ENCODE data around the gene UBA52. TPM values are rescaled to one million over a fixed set of nuclear protein-coding genes. Genes with fewer than 3 reads are reported as not detected.

UBA52 gene
- total and polyA plus RNA-seq, 10 of the 15 experiments (the other 5 are each of a cell fraction or from before 2014, with no cell fraction given): 1,131 to 2,392 (median 1,645) TPM

DNA sequence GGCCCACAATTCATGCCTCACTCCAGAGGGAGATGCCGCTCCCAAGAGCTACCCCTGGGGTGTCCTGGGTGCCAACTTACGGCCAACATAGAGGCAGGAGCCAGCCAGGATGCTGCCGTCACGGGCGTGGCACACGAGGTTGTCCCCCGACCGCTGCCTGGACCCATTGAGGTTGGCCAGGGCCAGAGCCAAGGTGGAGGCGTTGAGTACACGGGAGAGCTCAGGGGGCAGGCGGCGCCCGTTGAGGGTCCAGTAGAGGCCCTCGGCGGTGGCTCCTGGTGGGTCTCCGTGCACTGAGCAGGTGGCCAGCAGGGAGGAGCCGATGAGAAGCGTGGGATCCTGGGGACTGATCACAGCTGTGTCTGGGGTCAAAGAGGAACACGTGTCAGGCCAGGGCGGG lies 27.8 kb downstream of the UBA52 start:
- Histone ChIP-seq H3K36me3 (ENCODE audit: control insufficient read depth in 2 of 2, insufficient read depth in 2 of 2, low read length in 1 of 2) (no peaks in the 10 kb centered on the region), H3K9ac (ENCODE audit: control insufficient read depth, insufficient read depth, low read length) (no peak overlapping the region), H3K27ac (ENCODE audit: control insufficient read depth, insufficient read depth) (no peak overlapping the region), H3K79me2 (ENCODE audit: control insufficient read depth, insufficient read depth, low read length) (no peaks in the 10 kb centered on the region), H4K20me1 (ENCODE audit: control insufficient read depth, insufficient read depth) (no peaks in the 10 kb centered on the region; the same call in 1 of the 2 replicates), H3K27me3 (replicated peaks in 1 of 2; ENCODE audit: control insufficient read depth in 2 of 2, insufficient read depth in 2 of 2, low read length in 1 of 2) (peaks cover 4 to 10% of the 10 kb centered on the region in 2 experiments), H3K4me1 (ENCODE audit: control insufficient read depth, insufficient read depth, low read length) (peaks cover 4% of the 10 kb centered on the region), H3K9me3 (replicated peaks; ENCODE audit: control insufficient read depth, insufficient read depth, low read length) (no peaks in the 10 kb centered on the region), H3K4me2 (ENCODE audit: control insufficient read depth, insufficient read depth) (no peak overlapping the region), H2AFZ (ENCODE audit: control insufficient read depth, low read depth, low read length) (no peak overlapping the region), H3K4me3 (no peak overlapping the region)
- ATAC-seq (no peak), FAIRE-seq (no peak), DNase-seq (ENCODE audit: low read depth, low spot score) (no peak)
- no TSS peak for BruUV-seq (replicated peaks)
- in situ Hi-C loops (cut with MboI) (no loop called here), intact Hi-C loops (cut with micrococcal nuclease; ENCODE audit: unreplicated experiment) (no loop called here)
- ChIA-PET CTCF (interaction anchor here (1.3 kb wide), 1 partner anchor 18 kb away, joined by 3 read pairs; no protein-coding TSS in a partner anchor), SMC1A (ENCODE audit: uncharacterized antibody, unreplicated experiment) (no interaction called here), RAD21 (ENCODE audit: unreplicated experiment) (no interaction called here), POLR2A (no interaction called here)
- 51% methylated on average over 20 of the region's 20 CpGs for WGBS (ENCODE audit: insufficient coverage, insufficient replicate concordance, low lambda C conversion rate, missing lambda C conversion rate)
- TF ChIP-seq, protein P1, sequence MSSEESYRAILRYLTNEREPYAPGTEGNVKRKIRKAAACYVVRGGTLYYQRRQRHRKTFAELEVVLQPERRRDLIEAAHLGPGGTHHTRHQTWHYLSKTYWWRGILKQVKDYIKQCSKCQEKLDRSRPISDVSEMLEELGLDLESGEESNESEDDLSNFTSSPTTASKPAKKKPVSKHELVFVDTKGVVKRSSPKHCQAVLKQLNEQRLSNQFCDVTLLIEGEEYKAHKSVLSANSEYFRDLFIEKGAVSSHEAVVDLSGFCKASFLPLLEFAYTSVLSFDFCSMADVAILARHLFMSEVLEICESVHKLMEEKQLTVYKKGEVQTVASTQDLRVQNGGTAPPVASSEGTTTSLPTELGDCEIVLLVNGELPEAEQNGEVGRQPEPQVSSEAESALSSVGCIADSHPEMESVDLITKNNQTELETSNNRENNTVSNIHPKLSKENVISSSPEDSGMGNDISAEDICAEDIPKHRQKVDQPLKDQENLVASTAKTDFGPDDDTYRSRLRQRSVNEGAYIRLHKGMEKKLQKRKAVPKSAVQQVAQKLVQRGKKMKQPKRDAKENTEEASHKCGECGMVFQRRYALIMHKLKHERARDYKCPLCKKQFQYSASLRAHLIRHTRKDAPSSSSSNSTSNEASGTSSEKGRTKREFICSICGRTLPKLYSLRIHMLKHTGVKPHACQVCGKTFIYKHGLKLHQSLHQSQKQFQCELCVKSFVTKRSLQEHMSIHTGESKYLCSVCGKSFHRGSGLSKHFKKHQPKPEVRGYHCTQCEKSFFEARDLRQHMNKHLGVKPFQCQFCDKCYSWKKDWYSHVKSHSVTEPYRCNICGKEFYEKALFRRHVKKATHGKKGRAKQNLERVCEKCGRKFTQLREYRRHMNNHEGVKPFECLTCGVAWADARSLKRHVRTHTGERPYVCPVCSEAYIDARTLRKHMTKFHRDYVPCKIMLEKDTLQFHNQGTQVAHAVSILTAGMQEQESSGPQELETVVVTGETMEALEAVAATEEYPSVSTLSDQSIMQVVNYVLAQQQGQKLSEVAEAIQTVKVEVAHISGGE (CRISPR knock-in tag; IDR thresholded peaks at IDR 0.05): no peak
- TF ChIP-seq ZBTB4 (CRISPR knock-in tag; IDR thresholded peaks at IDR 0.05) (no peak), GATAD2B (conservative IDR thresholded peaks at IDR 0.05; ENCODE audit: low read depth) (no peak), EGR1 (IDR thresholded peaks at IDR 0.05; ENCODE audit: borderline replicate concordance in 1 of 2, low read depth in 2 of 2, low read length in 2 of 2) (no peak), ASH2L (IDR thresholded peaks at IDR 0.05; ENCODE audit: borderline replicate concordance, low read depth) (no peak), EZH2 (IDR thresholded peaks at IDR 0.05; ENCODE audit: borderline replicate concordance, control insufficient read depth, low read depth, low read length) (no peak), NFIC (IDR thresholded peaks at IDR 0.05; ENCODE audit: low read depth, low read length) (no peak), NR2F1 (conservative IDR thresholded peaks at IDR 0.05) (no peak), CHD1 (IDR thresholded peaks at IDR 0.05; ENCODE audit: low read depth, low read length) (no peak), CHD4 (IDR thresholded peaks at IDR 0.05) (no peak), KDM1A (IDR thresholded peaks at IDR 0.05; ENCODE audit: borderline replicate concordance) (no peak), ATF7 (IDR thresholded peaks at IDR 0.05; ENCODE audit: low read depth) (no peak), CEBPB (IDR thresholded peaks at IDR 0.05; ENCODE audit: borderline replicate concordance in 1 of 2, low read depth in 2 of 2, low read length in 2 of 2) (no peak), MAX (IDR thresholded peaks at IDR 0.05; ENCODE audit: low read depth, low read length) (no peak), NR2C1 (IDR thresholded peaks at IDR 0.05) (no peak)
- TF ChIP-seq, protein P2, sequence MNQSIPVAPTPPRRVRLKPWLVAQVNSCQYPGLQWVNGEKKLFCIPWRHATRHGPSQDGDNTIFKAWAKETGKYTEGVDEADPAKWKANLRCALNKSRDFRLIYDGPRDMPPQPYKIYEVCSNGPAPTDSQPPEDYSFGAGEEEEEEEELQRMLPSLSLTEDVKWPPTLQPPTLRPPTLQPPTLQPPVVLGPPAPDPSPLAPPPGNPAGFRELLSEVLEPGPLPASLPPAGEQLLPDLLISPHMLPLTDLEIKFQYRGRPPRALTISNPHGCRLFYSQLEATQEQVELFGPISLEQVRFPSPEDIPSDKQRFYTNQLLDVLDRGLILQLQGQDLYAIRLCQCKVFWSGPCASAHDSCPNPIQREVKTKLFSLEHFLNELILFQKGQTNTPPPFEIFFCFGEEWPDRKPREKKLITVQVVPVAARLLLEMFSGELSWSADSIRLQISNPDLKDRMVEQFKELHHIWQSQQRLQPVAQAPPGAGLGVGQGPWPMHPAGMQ (IDR thresholded peaks at IDR 0.05; ENCODE audit: borderline replicate concordance): no peak
- TF ChIP-seq, protein P3, sequence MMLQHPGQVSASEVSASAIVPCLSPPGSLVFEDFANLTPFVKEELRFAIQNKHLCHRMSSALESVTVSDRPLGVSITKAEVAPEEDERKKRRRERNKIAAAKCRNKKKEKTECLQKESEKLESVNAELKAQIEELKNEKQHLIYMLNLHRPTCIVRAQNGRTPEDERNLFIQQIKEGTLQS (IDR thresholded peaks at IDR 0.05; ENCODE audit: borderline replicate concordance, extremely low read depth, low read depth, low read length): no peak
